G401 (cell line): ENCODE results near the gene BABAM2. TPM values are rescaled to one million over a fixed set of nuclear protein-coding genes. Genes with fewer than 3 reads are reported as not detected.

ENCODE experiments used
- DNase-seq: peaks from one replicate; pipeline ENCODE4 v3.0.0-alpha.2; 2015; ENCODE audit warnings: low spot score
- in situ Hi-C: cut with HindIII; loops from 2 replicates; pipeline ENCODE4 v1.10.0; 2016; ENCODE audit warnings: low sequenced_read_pairs, mixed read lengths
- total RNA-seq: library from RNA; depleted of rRNA; stranded (reverse); fragments of >200 nt; shearing (Covaris generic); gene quantifications from 2 replicates; pipeline ENCODE4 v1.2.3, GENCODE V29; 2014; rRNA removed

BABAM2 gene
- total RNA-seq, 1 experiment from 2014 or later: 42.3 TPM

DNA sequence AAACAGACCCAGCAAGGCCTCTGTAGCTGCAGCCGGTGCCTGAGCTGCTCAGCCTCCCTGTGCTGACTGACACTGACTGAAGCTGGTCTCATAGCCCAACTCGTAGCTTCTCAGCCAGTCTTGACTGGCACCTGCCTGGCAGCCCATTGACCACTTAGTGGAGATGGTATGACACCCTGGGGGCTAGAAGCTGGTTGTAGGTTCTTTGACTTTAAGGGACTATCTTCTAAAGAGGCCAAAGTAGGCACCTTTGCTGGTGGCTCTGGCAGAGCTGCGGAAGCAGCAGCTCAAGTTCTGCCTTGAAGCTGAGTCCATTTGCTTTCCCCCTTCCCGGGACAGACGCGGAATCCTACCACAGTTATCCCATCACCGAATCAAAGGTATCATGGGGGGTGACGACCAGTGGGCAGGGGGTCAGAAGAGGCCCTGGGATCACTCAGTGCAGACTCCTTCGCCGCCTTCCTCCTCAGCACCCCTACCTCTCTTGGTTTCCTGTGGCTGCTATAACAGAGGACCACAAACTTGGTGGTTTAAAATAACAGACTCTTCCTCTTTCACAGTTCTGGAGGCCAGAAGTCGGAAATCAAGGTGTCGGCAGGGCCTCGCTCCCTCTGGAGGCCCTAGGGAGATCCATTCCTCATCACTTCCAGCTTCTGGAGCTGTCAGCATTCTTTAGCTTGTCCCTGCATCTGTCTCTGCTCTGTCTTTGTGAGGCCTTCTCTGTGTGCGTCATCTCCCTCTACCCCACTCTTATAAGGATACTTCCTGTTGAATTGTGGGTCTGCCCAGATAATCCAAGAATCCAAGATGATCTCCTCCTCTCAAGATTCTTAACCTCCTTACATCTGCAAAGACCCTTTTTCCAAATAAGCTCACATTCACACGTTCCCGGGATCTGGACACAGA, 488.4 kb downstream of the BABAM2 start:
- in situ Hi-C loops: no loop called here
- no peak for DNase-seq

DNA sequence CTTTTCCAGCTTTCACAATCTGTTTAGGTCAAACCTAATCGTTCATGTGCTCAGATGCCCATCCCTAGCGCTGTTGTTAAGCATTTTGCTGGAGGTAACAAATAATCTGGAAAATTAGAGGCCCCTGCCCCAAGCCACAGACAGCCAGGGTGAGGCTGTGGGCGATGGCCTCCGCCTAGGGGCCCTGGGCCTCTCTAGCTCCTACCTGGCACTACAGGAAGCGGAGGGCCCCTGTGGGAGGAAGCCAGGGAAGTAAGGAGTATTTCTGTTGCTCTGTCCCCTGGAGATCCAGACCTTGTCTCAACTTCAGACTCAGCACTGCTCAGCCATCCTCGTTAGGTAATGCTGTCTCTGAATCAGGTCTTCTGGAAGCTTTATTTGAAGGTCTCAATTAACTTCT, 489.7 kb downstream of the BABAM2 start:
- DNase-seq: no peak
- in situ Hi-C loops: no loop called here

DNA sequence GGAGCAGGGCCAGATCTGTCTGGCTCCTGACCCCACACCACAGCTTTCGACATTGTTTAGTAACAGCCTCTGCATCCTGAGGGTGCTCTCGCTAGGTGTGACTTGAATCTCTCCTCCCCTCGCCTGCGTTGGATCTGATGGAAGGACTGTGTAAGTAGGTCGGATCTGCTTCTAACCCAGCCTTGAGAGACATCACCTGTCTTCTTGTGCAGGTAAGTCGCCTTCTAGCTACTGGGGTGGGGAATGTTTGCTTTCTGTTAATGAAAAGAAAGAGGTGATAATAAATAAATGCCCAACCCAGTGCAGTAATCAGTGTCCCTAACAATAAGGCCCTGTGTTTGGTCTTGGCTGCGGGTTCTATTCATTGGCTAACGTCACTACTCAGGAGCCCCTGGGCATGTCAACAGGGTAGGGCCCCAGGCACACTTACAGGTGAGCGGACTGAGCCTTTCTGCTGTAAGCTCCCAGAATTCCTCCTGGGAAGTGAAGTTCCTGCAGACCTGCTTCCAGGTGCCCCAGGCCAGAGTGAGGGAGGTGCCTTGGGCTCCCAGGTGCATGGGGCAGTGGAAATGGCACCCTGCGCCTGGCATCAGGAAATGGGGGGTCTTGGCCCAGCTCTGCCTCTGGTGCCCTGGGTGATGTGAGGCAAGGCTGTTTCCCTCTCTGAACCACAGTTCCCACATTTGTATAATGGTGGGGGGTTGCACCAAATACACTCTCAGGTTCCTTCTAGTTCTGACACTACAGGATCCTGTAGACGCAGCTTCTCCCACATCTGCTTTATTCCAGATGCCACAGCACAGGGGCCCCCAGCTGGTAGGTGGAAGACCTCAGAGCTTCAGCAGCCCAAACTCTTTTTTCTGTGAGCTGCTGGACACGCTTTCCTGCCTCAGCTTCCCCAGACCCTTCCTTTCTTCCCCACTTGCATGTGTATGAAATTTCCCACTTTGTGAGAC, 491.0 kb downstream of the BABAM2 start:
- no peak for DNase-seq

GRCh38 chr2:28382755-28383154, 492.2 kb downstream of the BABAM2 start:
- no peak for DNase-seq
- in situ Hi-C loops: no loop called here

More for the DNA sequence above, 491.0 kb downstream of the BABAM2 start:
- in situ Hi-C loops: no loop called here

DNA sequence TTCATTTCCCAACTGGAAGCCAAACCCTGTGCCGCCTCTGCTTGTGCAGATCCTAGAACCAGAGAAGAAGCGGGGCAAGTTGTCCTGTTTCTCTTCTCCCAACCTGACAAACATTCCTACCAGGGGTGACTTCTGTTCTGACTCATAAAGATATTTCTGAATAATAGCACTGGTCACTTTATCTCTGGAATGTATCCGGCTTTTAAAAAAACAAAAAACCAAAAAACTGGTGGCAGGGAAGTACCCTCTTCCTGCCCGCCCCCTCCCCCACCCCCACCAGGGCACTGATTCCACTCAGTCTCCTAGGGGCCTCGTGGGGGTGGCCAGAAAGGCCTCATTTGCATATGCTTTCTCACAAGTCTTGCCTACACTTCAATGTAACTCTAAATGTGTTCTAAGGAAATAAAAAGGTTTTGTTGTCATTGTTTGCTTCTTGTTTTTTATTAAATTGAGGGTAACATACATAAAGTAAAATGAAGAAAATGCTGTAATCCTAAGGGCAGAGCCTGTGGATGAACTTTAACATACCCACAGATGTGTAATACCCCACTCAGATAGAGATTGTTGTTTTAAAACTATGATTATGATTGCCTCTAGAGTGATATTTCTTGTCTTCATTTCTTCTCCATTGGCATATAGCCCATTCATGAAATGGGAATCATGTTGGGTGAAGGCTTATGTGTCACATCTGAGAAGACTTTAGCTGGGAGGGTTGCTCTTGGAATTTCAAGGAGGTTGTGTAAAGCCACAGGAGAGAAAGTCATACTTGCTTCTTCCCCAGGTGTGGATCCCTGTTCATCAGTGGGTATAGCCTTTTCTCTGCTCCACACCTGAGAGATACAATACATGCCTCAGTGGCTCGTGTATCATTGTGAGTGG, 496.8 kb downstream of the BABAM2 start:
- no peak for DNase-seq
- in situ Hi-C loops: no loop called here

Other genes with a start within 250 kb of the BABAM2 start
- gene SUPT7L, start 227.1 kb upstream of the BABAM2 start, total RNA-seq: 19.0 and 29.8 TPM in 2 replicates
- gene SLC4A1AP, start 226.8 kb upstream of the BABAM2 start, total RNA-seq: 36.1 and 41.5 TPM in 2 replicates
- 68.1 and 139 TPM in 2 replicates for gene MRPL33, start 119.0 kb upstream of the BABAM2 start, total RNA-seq
- 1.1 and 1.3 TPM in 2 replicates for gene RBKS, start 342 bp upstream of the BABAM2 start, total RNA-seq